ENCODE measurements around the gene DDX10. TPM values are rescaled to one million over a fixed set of nuclear protein-coding genes. Genes with fewer than 3 reads are reported as not detected.
A peak's percentile ranks its signal among the peaks of the same experiment; 100 is the strongest.

Gene DDX10
- total and polyA plus RNA-seq, 9 of the 15 experiments (the other 6 are each of a cell fraction or from before 2014, with no cell fraction given): 33.9 to 94.6 (median 50.7) TPM

DNA sequence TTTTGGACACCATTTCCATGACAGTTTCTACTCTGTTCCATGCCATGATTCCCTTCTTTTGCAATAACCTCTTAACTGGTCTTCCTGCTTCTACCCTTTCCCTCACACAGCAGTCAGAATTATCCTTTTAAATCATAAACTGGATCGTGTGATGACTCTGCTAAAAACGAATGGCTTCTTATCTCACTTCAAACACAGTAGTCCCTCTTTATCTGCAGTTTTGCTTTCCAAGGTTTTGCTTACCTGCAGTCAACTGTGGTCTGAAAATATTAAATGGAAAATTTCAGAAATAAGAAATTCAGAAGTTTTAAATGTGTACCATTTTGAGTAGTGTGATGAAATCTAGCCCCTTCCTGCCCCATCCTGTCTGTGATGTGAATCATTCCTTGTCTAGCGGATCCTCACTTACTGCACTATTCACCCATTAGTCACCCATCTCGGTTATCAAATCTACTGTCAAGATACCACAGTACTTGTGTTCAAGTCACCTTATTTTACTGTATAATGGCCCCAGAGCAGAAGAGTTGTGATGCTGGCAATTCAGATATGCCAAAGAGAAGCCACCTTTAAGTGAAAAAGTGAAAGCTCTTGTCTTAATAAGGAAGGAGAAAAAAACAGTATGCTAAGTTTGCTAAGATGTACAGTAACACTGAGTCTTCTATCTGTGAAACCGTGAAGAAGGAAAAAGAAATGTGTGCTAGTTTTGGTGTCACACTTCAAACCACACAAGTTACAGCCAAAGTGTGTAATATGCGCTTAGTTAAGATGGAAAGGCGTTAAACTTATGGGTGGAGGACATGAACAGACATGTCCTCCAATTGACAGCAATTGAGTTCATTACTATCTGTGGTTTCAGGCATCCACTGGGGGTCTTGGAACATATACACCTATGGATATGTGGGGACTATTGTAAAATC, 283.0 kb downstream of the DDX10 start (continued):
- TF ChIP-seq, protein P1, sequence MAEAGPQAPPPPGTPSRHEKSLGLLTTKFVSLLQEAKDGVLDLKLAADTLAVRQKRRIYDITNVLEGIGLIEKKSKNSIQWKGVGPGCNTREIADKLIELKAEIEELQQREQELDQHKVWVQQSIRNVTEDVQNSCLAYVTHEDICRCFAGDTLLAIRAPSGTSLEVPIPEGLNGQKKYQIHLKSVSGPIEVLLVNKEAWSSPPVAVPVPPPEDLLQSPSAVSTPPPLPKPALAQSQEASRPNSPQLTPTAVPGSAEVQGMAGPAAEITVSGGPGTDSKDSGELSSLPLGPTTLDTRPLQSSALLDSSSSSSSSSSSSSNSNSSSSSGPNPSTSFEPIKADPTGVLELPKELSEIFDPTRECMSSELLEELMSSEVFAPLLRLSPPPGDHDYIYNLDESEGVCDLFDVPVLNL (CRISPR knock-in tag; IDR thresholded peaks at IDR 0.05; ENCODE audit: low read depth): no peak
- no peak for TF ChIP-seq SLC30A9 (CRISPR knock-in tag; IDR thresholded peaks at IDR 0.05)
- TF ChIP-seq, protein P2, sequence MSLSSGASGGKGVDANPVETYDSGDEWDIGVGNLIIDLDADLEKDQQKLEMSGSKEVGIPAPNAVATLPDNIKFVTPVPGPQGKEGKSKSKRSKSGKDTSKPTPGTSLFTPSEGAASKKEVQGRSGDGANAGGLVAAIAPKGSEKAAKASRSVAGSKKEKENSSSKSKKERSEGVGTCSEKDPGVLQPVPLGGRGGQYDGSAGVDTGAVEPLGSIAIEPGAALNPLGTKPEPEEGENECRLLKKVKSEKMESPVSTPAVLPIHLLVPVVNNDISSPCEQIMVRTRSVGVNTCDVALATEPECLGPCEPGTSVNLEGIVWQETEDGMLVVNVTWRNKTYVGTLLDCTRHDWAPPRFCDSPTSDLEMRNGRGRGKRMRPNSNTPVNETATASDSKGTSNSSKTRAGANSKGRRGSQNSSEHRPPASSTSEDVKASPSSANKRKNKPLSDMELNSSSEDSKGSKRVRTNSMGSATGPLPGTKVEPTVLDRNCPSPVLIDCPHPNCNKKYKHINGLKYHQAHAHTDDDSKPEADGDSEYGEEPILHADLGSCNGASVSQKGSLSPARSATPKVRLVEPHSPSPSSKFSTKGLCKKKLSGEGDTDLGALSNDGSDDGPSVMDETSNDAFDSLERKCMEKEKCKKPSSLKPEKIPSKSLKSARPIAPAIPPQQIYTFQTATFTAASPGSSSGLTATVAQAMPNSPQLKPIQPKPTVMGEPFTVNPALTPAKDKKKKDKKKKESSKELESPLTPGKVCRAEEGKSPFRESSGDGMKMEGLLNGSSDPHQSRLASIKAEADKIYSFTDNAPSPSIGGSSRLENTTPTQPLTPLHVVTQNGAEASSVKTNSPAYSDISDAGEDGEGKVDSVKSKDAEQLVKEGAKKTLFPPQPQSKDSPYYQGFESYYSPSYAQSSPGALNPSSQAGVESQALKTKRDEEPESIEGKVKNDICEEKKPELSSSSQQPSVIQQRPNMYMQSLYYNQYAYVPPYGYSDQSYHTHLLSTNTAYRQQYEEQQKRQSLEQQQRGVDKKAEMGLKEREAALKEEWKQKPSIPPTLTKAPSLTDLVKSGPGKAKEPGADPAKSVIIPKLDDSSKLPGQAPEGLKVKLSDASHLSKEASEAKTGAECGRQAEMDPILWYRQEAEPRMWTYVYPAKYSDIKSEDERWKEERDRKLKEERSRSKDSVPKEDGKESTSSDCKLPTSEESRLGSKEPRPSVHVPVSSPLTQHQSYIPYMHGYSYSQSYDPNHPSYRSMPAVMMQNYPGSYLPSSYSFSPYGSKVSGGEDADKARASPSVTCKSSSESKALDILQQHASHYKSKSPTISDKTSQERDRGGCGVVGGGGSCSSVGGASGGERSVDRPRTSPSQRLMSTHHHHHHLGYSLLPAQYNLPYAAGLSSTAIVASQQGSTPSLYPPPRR (CRISPR knock-in tag; IDR thresholded peaks at IDR 0.05; ENCODE audit: borderline replicate concordance): no peak
- no peak for TF ChIP-seq TBL1XR1 (IDR thresholded peaks at IDR 0.05; ENCODE audit: low read length in 2 of 2)
- TF ChIP-seq ETV6 (IDR thresholded peaks at IDR 0.05; ENCODE audit: borderline replicate concordance in 1 of 2, low read depth in 2 of 2, low read length in 1 of 2): no peak
- no peak for TF ChIP-seq ETV6 (CRISPR knock-in tag; IDR thresholded peaks at IDR 0.05; ENCODE audit: borderline replicate concordance)
- TF ChIP-seq NFRKB (IDR thresholded peaks at IDR 0.05; ENCODE audit: low read depth): no peak
- no peak for TF ChIP-seq ETV5 (CRISPR knock-in tag; IDR thresholded peaks at IDR 0.05; ENCODE audit: low read depth)
- TF ChIP-seq CREB1 (IDR thresholded peaks at IDR 0.05): no peak
- no peak for TF ChIP-seq CREB1 (CRISPR knock-in tag; IDR thresholded peaks at IDR 0.05)
- TF ChIP-seq ARID2 (IDR thresholded peaks at IDR 0.05): no peak
- no peak for TF ChIP-seq ELF2 (CRISPR knock-in tag; IDR thresholded peaks at IDR 0.05)
- TF ChIP-seq RBM17 (IDR thresholded peaks at IDR 0.05; ENCODE audit: borderline replicate concordance, low read depth, low read length): no peak
- no peak for TF ChIP-seq LEF1 (IDR thresholded peaks at IDR 0.05)
- TF ChIP-seq MEIS2 (IDR thresholded peaks at IDR 0.05; ENCODE audit: partially characterized antibody): peak; percentile 57
- TF ChIP-seq STAG1 (CRISPR knock-in tag; IDR thresholded peaks at IDR 0.05; ENCODE audit: borderline replicate concordance): no peak
- no peak for TF ChIP-seq POLR2AphosphoS2 (IDR thresholded peaks at IDR 0.05; ENCODE audit: low read length)
- peak; percentile 39; the same call in 1 of the 2 replicates for TF ChIP-seq CBFA2T3 (IDR thresholded peaks at IDR 0.05)
- no peak for TF ChIP-seq ZNF561 (CRISPR knock-in tag; conservative IDR thresholded peaks at IDR 0.05)
- TF ChIP-seq, protein P3, sequence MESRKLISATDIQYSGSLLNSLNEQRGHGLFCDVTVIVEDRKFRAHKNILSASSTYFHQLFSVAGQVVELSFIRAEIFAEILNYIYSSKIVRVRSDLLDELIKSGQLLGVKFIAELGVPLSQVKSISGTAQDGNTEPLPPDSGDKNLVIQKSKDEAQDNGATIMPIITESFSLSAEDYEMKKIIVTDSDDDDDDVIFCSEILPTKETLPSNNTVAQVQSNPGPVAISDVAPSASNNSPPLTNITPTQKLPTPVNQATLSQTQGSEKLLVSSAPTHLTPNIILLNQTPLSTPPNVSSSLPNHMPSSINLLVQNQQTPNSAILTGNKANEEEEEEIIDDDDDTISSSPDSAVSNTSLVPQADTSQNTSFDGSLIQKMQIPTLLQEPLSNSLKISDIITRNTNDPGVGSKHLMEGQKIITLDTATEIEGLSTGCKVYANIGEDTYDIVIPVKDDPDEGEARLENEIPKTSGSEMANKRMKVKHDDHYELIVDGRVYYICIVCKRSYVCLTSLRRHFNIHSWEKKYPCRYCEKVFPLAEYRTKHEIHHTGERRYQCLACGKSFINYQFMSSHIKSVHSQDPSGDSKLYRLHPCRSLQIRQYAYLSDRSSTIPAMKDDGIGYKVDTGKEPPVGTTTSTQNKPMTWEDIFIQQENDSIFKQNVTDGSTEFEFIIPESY (CRISPR knock-in tag; IDR thresholded peaks at IDR 0.05): peak; percentile 69; the same call in 1 of the 2 replicates
- TF ChIP-seq NCOA1 (IDR thresholded peaks at IDR 0.05; ENCODE audit: low read depth): no peak
- no peak for TF ChIP-seq ZNF583 (CRISPR knock-in tag; IDR thresholded peaks at IDR 0.05)
